Measurements from ENCODE around the gene BARHL2. TPM values are rescaled to one million over a fixed set of nuclear protein-coding genes. Genes with fewer than 3 reads are reported as not detected.

The BARHL2 gene
- total RNA-seq, 1 experiment from 2014 or later: not detected

DNA sequence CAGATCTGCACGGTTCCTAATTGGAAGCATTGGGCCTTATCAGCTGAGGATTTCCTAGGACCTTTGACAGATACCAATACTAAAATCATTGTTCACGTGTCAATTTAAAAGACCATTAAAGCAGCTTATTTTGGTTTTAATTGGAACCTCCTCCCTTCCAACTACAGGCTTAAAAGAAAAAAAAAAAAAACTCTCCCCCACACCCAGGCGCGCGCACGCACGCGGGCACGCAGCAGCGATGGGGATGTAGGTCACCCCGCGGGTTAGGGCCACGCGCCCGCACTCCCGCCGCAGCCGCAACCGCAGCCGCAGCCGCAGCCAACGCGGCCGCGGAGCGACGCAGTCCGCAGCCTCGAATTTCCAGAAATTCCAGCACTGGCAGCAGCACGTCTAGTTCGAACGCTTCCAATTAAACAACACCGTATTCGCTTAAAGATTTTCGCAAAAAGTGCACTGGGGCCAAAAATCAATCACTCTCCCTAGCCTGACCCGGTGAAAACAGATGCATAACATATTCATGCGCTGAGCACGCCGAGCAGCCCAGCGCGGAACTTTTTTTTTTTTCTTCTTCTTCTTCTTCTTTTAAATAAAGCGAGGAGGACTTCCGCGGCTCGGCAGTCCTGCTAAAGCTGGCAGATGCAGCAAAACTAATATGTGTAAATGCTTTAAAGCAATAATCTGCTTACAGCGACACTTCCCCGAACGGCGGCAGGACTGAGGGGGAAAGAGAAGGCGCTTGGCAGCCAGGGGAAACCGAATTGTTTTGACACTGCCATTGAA lies 13.3 kb upstream of the BARHL2 start:
- CTCF ChIA-PET: interaction anchor here (1.0 to 3.9 kb wide), 2 partner anchors 9 to 234 kb away, joined by 3 to 23 read pairs; no protein-coding TSS in a partner anchor
- intact Hi-C loops (cut with micrococcal nuclease): no loop called here
- Histone ChIP-seq H3K9me3 (ENCODE audit: control insufficient read depth in 1 of 2, insufficient read depth in 1 of 2, low read depth in 1 of 2, low read length in 2 of 2) (no peaks in the 10 kb centered on the region), H4K20me1 (ENCODE audit: insufficient read depth) (no peaks in the 10 kb centered on the region), H2AFZ (ENCODE audit: low read depth, low read length, poor library complexity, severe bottlenecking) (no peak overlapping the region), H3K4me3 (replicated peaks in 1 of 2; ENCODE audit: low read depth in 1 of 2, low read length in 2 of 2) (no peak overlapping the region), H3K9ac (ENCODE audit: low read length) (no peak overlapping the region), H3K79me2 (ENCODE audit: insufficient read depth, low read length) (no peaks in the 10 kb centered on the region), H3K4me1 (ENCODE audit: control insufficient read depth in 1 of 2, insufficient read depth in 2 of 2, low read length in 2 of 2) (no peaks in the 10 kb centered on the region), H3K36me3 (ENCODE audit: control insufficient read depth in 1 of 2, insufficient read depth in 2 of 2, low read length in 2 of 2) (no peaks in the 10 kb centered on the region), H3K4me2 (ENCODE audit: low read length) (no peak overlapping the region), H3K27me3 (ENCODE audit: insufficient read depth, low read length) (peaks cover 13% of the 10 kb centered on the region), H3K9me2 (ENCODE audit: insufficient read depth) (no peaks in the 10 kb centered on the region), H3K27ac (ENCODE audit: low read depth, low read length) (no peak overlapping the region)
- TF ChIP-seq YY1 (IDR thresholded peaks at IDR 0.05; ENCODE audit: extremely low read depth, insufficient replicate concordance, low read depth, low read length): no peak
- TF ChIP-seq MAX (IDR thresholded peaks at IDR 0.05): no peak
- no peak for TF ChIP-seq CBX3 (IDR thresholded peaks at IDR 0.05; ENCODE audit: low read depth)
- no peak for TF ChIP-seq ZNF274 (IDR thresholded peaks at IDR 0.05; ENCODE audit: low read depth, low read length)
- no peak for TF ChIP-seq POLR2AphosphoS5 (IDR thresholded peaks at IDR 0.05; ENCODE audit: low read depth, low read length)
- TF ChIP-seq JUND (IDR thresholded peaks at IDR 0.05): no peak
- no peak for TF ChIP-seq TCF7L2 (IDR thresholded peaks at IDR 0.05; ENCODE audit: borderline replicate concordance, extremely low read depth, insufficient read depth, insufficient read length)
- TF ChIP-seq REST (IDR thresholded peaks at IDR 0.05; ENCODE audit: low read depth): no peak
- TF ChIP-seq RAD21 (IDR thresholded peaks at IDR 0.05; ENCODE audit: low read depth): no peak
- TF ChIP-seq, protein P1, sequence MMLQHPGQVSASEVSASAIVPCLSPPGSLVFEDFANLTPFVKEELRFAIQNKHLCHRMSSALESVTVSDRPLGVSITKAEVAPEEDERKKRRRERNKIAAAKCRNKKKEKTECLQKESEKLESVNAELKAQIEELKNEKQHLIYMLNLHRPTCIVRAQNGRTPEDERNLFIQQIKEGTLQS (IDR thresholded peaks at IDR 0.05): no peak
- no peak for TF ChIP-seq CTCF (IDR thresholded peaks at IDR 0.05 in 2 of 3, conservative IDR thresholded peaks at IDR 0.05 in 1 of 3; ENCODE audit: borderline replicate concordance in 1 of 3, insufficient read depth in 1 of 3, low read depth in 2 of 3, low read length in 2 of 3)
- TF ChIP-seq ZBTB33 (IDR thresholded peaks at IDR 0.05; ENCODE audit: extremely low read depth, insufficient replicate concordance, low read length): no peak
- TF ChIP-seq SP1 (IDR thresholded peaks at IDR 0.05; ENCODE audit: low read depth): no peak
- no peak for TF ChIP-seq ELF1 (IDR thresholded peaks at IDR 0.05; ENCODE audit: borderline replicate concordance, low read depth)
- no peak for TF ChIP-seq SRF (IDR thresholded peaks at IDR 0.05; ENCODE audit: low read depth)
- ATAC-seq: no peak
- RAD21 ChIA-PET (ENCODE audit: low non-redundant PET in 1 of 2, low total read pairs in 2 of 2, uncharacterized antibody in 2 of 2, unreplicated experiment in 2 of 2): no interaction called here
- POLR2A ChIA-PET: no interaction called here
- no TSS peak for BruUV-seq (replicated peaks)
- no peak for DNase-seq (ENCODE audit: low read depth, low spot score)
